HepG2 (cell line): ENCODE data around the gene COPS4. TPM values are rescaled to one million over a fixed set of nuclear protein-coding genes. Genes with fewer than 3 reads are reported as not detected.

Experiments
- AHDC1 ChIP-seq: sonication (generic); formaldehyde crosslinking; IDR thresholded peaks from 2 replicates; pipeline ENCODE4 v1.5.1; 2020; ENCODE audit warnings: mild to moderate bottlenecking, missing genetic modification reagents, borderline replicate concordance
- MAX ChIP-seq: IDR thresholded peaks from 2 replicates; pipeline ENCODE4 v1.6.1; 2012; ENCODE audit warnings: inconsistent platforms
- MTERF4 ChIP-seq: sonication (generic); formaldehyde crosslinking; IDR thresholded peaks from 2 replicates; pipeline ENCODE4 v1.8.0; 2023; ENCODE audit warnings: mild to moderate bottlenecking, missing genetic modification reagents
- PAWR ChIP-seq: sonication (generic); formaldehyde crosslinking; IDR thresholded peaks from 2 replicates; pipeline ENCODE4 v1.4.0; 2020; ENCODE audit warnings: missing genetic modification reagents, mild to moderate bottlenecking, borderline replicate concordance
- POLR2AphosphoS5 ChIP-seq: IDR thresholded peaks from 2 replicates; pipeline ENCODE4 v1.6.1; 2012; ENCODE audit warnings: low read depth, low read length
- PPARG ChIP-seq: conservative IDR thresholded peaks from 2 replicates; pipeline ENCODE4 v1.6.1; 2016; ENCODE audit warnings: missing biosample characterization, missing genetic modification reagents
- RARG ChIP-seq: sonication (generic); formaldehyde crosslinking; IDR thresholded peaks from 2 replicates; pipeline ENCODE4 v1.4.0; 2020; ENCODE audit warnings: low read depth, mild to moderate bottlenecking, missing genetic modification reagents
- SAP130 ChIP-seq: IDR thresholded peaks from 2 replicates; pipeline ENCODE4 v1.6.1; 2016; ENCODE audit warnings: low read depth
- SOX6 ChIP-seq, 2 experiments: fragments of 450-650 bp in 1 of 2; sonication (generic) in 1 of 2; formaldehyde crosslinking in 1 of 2; IDR thresholded peaks; 2 replicates each; pipeline versions ENCODE4 v1.4.0 to v1.6.1; 2017 to 2020; ENCODE audit warnings: antibody characterized with exemption in 1 of 2, mild to moderate bottlenecking in 1 of 2, missing genetic modification reagents in 1 of 2
- TAF15 ChIP-seq: fragments of 200-400 bp; formaldehyde crosslinking; IDR thresholded peaks from one replicate; pipeline ENCODE4 v1.6.1; 2018; ENCODE audit warnings: mild to moderate bottlenecking, low read depth, low read length; ENCODE audit not compliant: poor library complexity, severe bottlenecking
- UBTF ChIP-seq: sonication (generic); formaldehyde crosslinking; IDR thresholded peaks from 2 replicates; pipeline ENCODE4 v1.4.0; 2020; ENCODE audit warnings: mild to moderate bottlenecking, missing genetic modification reagents
- ZBTB38 ChIP-seq: sonication (generic); formaldehyde crosslinking; IDR thresholded peaks from 2 replicates; pipeline ENCODE4 v1.5.1; 2020; ENCODE audit warnings: mild to moderate bottlenecking, missing genetic modification reagents
- ZMAT3 ChIP-seq: sonication (generic); formaldehyde crosslinking; conservative IDR thresholded peaks from 2 replicates; pipeline ENCODE4 v1.7.0; 2021; ENCODE audit warnings: missing genetic modification reagents
- ZNF687 ChIP-seq: sonication (generic); formaldehyde crosslinking; IDR thresholded peaks from 2 replicates; pipeline ENCODE4 v1.5.1; 2020; ENCODE audit warnings: mild to moderate bottlenecking, missing genetic modification reagents, moderate library complexity
- polyA plus RNA-seq, 8 experiments: library from polyadenylated mRNA; depleted of rRNA in 3 of 8; stranded (reverse) in 7 of 8; unstranded in 1 of 8; fragments of >200 nt; fragmentation: Illumina TruSeq in 4 of 8; extraction: Trizol in 4 of 8; gene quantifications; 2 replicates each; pipeline versions ENCODE4 v1.2.1 to v1.2.3, GENCODE V29; 2011 to 2016; ENCODE audit warnings: low read depth in 4 of 8, missing spikeins in 1 of 8, mixed read lengths in 1 of 8; ENCODE audit not compliant: insufficient read depth in 1 of 8
- total RNA-seq, 5 experiments: library from RNA; depleted of rRNA; stranded (reverse); fragments of >200 nt; fragmentation: Illumina TruSeq; extraction: Trizol; gene quantifications; 2 replicates each; pipeline ENCODE4 v1.2.3, GENCODE V29; 2016; ENCODE audit warnings: low read depth in 1 of 5

The COPS4 gene
- total and polyA plus RNA-seq, 2 of the 13 experiments (the other 11 are each of a cell fraction or from before 2014, with no cell fraction given) = 28.8 to 52.5 TPM

- no peak for TF ChIP-seq PAWR (CRISPR knock-in tag)
- TF ChIP-seq ZBTB38 (CRISPR knock-in tag) = 0 out of 2 replicates have a peak, but pooled peaks have one; percentile 50
- TF ChIP-seq TAF15 = no peak
- TF ChIP-seq MTERF4 (CRISPR knock-in tag) = no peak
- TF ChIP-seq ZNF687 (CRISPR knock-in tag) = peak; percentile 37; the same call in 1 of the 2 replicates
- 0 out of 2 replicates have a peak, but pooled peaks have one; percentile 54 for TF ChIP-seq ZMAT3 (CRISPR knock-in tag)
- peak; percentile 52; the same call in 1 of the 2 replicates for TF ChIP-seq MAX
- peak; percentile 38; the same call in 1 of the 2 replicates for TF ChIP-seq UBTF
- no peak for TF ChIP-seq RARG (CRISPR knock-in tag)
- peak; percentile 34 for TF ChIP-seq POLR2AphosphoS5
- no peak for TF ChIP-seq SOX6 (IDR thresholded peaks at IDR 0.05)
- TF ChIP-seq SOX6 (CRISPR knock-in tag; IDR thresholded peaks at IDR 0.05) = peak; percentile 39; the same call in 1 of the 2 replicates
- TF ChIP-seq SAP130 (CRISPR knock-in tag) = peak; percentile 57
- TF ChIP-seq PPARG (CRISPR knock-in tag) = 0 out of 2 replicates have a peak, but pooled peaks have one; percentile 13
- TF ChIP-seq AHDC1 (CRISPR knock-in tag) = peak; percentile 35; the same call in 1 of the 2 replicates
These were observed 77.9 kb downstream of the COPS4 start (continued) for GRCh38 chr4:83112678-83113428.
